IPS-NIHi7 (cell line): ENCODE results near the gene IP6K3.

ENCODE experiments used
- DNase-seq: peaks from one replicate; pipeline ENCODE4 v3.0.0; 2012; ENCODE audit warnings: mixed read lengths; ENCODE audit errors: extremely low spot score

The IP6K3 gene

GRCh38 chr6:33759887-33760629 is 13.4 kb upstream of the IP6K3 start:
- no peak for DNase-seq

- no peak for DNase-seq
Observed at GRCh38 chr6:33758815-33759216, 12.1 kb upstream of the IP6K3 start.

GRCh38 chr6:33757906-33758305 is 11.2 kb upstream of the IP6K3 start:
- no peak for DNase-seq

GRCh38 chr6:33757113-33757512 is 10.4 kb upstream of the IP6K3 start:
- DNase-seq = no peak

- no peak for DNase-seq
Observed at GRCh38 chr6:33756211-33756954, 9.7 kb upstream of the IP6K3 start.

- DNase-seq = no peak
Observed at GRCh38 chr6:33755070-33755869, 8.6 kb upstream of the IP6K3 start.

GRCh38 chr6:33754222-33754621 is 7.5 kb upstream of the IP6K3 start:
- no peak for DNase-seq

- DNase-seq = no peak
Observed at GRCh38 chr6:33752646-33753015, 5.9 kb upstream of the IP6K3 start.

GRCh38 chr6:33751771-33752645 is 5.3 kb upstream of the IP6K3 start:
- no peak for DNase-seq

- DNase-seq = no peak
Observed at GRCh38 chr6:33750244-33750991, 3.7 kb upstream of the IP6K3 start.

- no peak for DNase-seq
Observed at GRCh38 chr6:33749401-33749800, 2.7 kb upstream of the IP6K3 start.

GRCh38 chr6:33748841-33749240 is 2.1 kb upstream of the IP6K3 start:
- DNase-seq = no peak

- DNase-seq = no peak
Observed at GRCh38 chr6:33747823-33748222, 1.1 kb upstream of the IP6K3 start.

- peak; percentile 58 for DNase-seq
Observed at GRCh38 chr6:33746036-33746600, 587 bp downstream of the IP6K3 start.

- no peak for DNase-seq
Observed at GRCh38 chr6:33745548-33745947, 1.2 kb downstream of the IP6K3 start.

GRCh38 chr6:33744895-33745546 is 1.7 kb downstream of the IP6K3 start:
- DNase-seq = no peak

- peak; percentile 91 for DNase-seq
Observed at GRCh38 chr6:33744001-33744848, 2.5 kb downstream of the IP6K3 start.

- no peak for DNase-seq
Observed at GRCh38 chr6:33742837-33743236, 3.9 kb downstream of the IP6K3 start.

- no peak for DNase-seq
Observed at GRCh38 chr6:33742092-33742491, 4.6 kb downstream of the IP6K3 start.
